Thoracic aorta (tissue), 2 donors: ENCODE results near the gene TTC23L. TPM values are rescaled to one million over a fixed set of nuclear protein-coding genes. Genes with fewer than 3 reads are reported as not detected.
A peak's percentile ranks its signal among the peaks of the same experiment; 100 is the strongest.

Source experiments
- ATAC-seq: fragments of 150-250 bp; one replicate; pipeline ENCODE4 v1.8.0; 2017; ENCODE audit warnings: low read depth; ENCODE audit not compliant: insufficient number of reproducible peaks, low FRiP score
- DNase-seq: peaks from one replicate; pipeline ENCODE4 v3.0.0-alpha.2; 2020; ENCODE audit warnings: low spot score
- H3K27ac ChIP-seq, 2 donors: fragments of 200-600 bp; sonication (generic); 1 replicate in 1 of 2; 2 replicates in 1 of 2; pipeline ENCODE4 v1.5.1; 2016; ENCODE audit warnings: mild to moderate bottlenecking in 2 of 2, moderate library complexity in 2 of 2
- H3K27me3 ChIP-seq: fragments of 200-600 bp; sonication (generic); replicated peaks from 2 replicates; pipeline ENCODE4 v1.6.0; 2016; ENCODE audit warnings: mild to moderate bottlenecking; ENCODE audit not compliant: insufficient read depth
- H3K36me3 ChIP-seq: fragments of 200-600 bp; sonication (generic); one replicate; pipeline ENCODE4 v1.5.1; 2016
- H3K4me1 ChIP-seq, 2 donors: fragments of 200-600 bp; sonication (generic); 1 replicate in 1 of 2; 2 replicates in 1 of 2; pipeline versions ENCODE4 v1.5.1 to v1.6.0; 2016; ENCODE audit warnings: low read depth in 2 of 2, mild to moderate bottlenecking in 1 of 2; ENCODE audit not compliant: control insufficient read depth in 1 of 2
- H3K4me3 ChIP-seq: fragments of 200-600 bp; sonication (generic); 2 replicates; pipeline ENCODE4 v1.5.1; 2016; ENCODE audit warnings: mild to moderate bottlenecking
- H3K9me3 ChIP-seq: fragments of 200-600 bp; sonication (generic); 2 replicates; pipeline ENCODE4 v1.5.1; 2016
- total RNA-seq, 2 donors: library from RNA; depleted of rRNA; stranded (reverse); fragments of >200 nt; gene quantifications; one replicate each; pipeline versions ENCODE4 v1.1.0 to v1.2.3, GENCODE V29; 2016
- TF ChIP-seq, protein P1 (sequence below): fragments of 200-600 bp; sonication (generic); IDR thresholded peaks from one replicate; pipeline ENCODE4 v1.5.1; 2019; ENCODE audit warnings: antibody characterized with exemption

Gene TTC23L
- total RNA-seq, 2 donors from 2014 or later = 3.7 TPM; not detected in 1

DNA sequence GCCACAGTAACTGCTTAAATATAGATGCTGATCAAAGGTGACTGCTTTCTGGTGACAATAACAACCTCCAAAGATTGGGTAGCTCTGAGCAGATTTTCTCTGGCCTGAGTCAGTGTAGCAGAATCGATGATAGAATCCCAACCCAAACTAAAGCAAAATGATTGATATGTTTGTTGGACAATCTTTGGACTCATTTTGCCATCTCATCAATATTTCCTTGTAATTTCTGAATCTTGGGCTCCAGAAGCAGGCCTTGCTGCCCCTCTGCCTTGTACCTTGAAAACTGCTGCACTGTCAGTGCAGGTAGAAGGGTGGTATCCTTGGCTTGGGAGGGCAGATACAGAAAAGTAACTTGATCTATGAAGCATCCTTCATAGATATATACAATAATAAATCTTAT is 18.9 kb downstream of the TTC23L start:
- H3K27ac ChIP-seq = peak overlapping the region; percentile 39 to 52
- ATAC-seq = no peak
- H3K9me3 ChIP-seq = no peaks in the 10 kb centered on the region
- no peak for DNase-seq
- peaks cover 20 to 32% of the 10 kb centered on the region in 2 donors for H3K4me1 ChIP-seq
- TF ChIP-seq, protein P1, sequence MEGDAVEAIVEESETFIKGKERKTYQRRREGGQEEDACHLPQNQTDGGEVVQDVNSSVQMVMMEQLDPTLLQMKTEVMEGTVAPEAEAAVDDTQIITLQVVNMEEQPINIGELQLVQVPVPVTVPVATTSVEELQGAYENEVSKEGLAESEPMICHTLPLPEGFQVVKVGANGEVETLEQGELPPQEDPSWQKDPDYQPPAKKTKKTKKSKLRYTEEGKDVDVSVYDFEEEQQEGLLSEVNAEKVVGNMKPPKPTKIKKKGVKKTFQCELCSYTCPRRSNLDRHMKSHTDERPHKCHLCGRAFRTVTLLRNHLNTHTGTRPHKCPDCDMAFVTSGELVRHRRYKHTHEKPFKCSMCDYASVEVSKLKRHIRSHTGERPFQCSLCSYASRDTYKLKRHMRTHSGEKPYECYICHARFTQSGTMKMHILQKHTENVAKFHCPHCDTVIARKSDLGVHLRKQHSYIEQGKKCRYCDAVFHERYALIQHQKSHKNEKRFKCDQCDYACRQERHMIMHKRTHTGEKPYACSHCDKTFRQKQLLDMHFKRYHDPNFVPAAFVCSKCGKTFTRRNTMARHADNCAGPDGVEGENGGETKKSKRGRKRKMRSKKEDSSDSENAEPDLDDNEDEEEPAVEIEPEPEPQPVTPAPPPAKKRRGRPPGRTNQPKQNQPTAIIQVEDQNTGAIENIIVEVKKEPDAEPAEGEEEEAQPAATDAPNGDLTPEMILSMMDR = no peak
- H3K27me3 ChIP-seq = no peaks in the 10 kb centered on the region
- H3K36me3 ChIP-seq = no peaks in the 10 kb centered on the region
- no peak overlapping the region for H3K4me3 ChIP-seq

DNA sequence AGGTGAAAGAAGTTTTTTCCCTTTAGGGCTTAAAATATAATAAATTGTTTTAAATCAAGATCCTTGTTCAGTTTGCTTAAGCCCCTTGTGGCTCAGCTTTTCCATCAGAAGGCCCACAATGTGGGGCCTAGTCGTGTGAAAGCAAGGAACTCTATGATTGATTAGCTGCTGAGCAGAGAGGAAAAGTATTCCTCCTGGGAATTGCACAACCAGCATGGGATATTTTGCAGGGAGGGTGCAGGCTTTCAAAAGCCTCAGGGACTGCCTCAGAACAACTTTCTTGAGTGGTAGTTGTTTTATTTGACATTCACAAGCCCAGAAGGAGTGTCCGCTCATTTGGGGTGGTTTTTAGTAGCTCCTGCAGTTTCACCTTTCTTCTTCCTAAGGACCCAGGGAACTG is 19.8 kb downstream of the TTC23L start:
- H3K27ac ChIP-seq = peak overlapping the region; percentile 39 to 41
- H3K36me3 ChIP-seq = no peaks in the 10 kb centered on the region
- H3K9me3 ChIP-seq = no peaks in the 10 kb centered on the region
- TF ChIP-seq, protein P1 = no peak
- DNase-seq = no peak
- H3K4me1 ChIP-seq = peaks cover 23 to 35% of the 10 kb centered on the region in 2 donors
- no peak overlapping the region for H3K4me3 ChIP-seq
- peak; percentile 67 for ATAC-seq
- H3K27me3 ChIP-seq = no peaks in the 10 kb centered on the region

DNA sequence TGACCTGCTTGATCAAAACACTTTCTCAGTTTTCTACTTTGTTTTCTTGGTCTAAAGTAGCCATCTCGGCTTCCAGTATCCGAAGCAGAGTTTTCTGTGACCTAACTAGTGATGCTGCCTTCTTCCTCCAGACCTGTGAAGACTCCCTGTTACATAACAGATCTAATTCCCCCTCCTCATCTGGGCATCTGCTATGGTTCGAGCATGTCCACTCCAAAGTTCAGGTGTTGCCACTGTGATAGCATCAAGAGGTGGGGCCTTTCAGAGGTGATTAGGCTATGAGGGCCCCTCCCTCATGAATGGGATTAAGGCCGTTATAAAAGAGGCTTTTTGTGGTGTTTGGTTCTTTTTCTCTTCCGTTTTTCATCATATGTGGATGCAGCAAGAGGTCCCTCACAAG is 20.3 kb downstream of the TTC23L start:
- TF ChIP-seq, protein P1 = no peak
- no peak for ATAC-seq
- DNase-seq = no peak
- Histone ChIP-seq H3K9me3 (no peaks in the 10 kb centered on the region), H3K4me1 (peaks cover 23 to 37% of the 10 kb centered on the region in 2 donors), H3K27me3 (no peaks in the 10 kb centered on the region), H3K36me3 (no peaks in the 10 kb centered on the region), H3K27ac (peak overlapping the region; percentile 24 to 41), H3K4me3 (no peak overlapping the region)

DNA sequence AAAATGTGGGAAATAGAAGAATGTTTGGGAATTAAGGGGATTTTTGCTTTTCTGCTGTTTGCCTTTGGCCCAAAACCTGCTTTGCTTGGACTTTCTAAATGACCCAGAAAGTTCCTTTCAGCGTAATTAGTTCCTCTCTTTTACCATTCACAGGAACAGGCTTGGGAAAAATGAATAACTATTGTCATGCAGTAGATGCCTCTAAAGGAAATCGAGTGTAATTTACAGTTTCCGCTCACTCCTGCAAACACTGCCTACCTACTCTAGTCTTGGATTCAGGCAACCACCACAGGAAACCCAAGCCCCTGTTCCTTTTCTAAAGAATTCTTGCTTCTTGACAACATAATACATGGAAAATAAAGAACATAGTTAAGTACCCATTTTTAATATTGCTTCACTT is 25.0 kb downstream of the TTC23L start:
- no peak for ATAC-seq
- TF ChIP-seq, protein P1 = no peak
- no peak overlapping the region for H3K27ac ChIP-seq
- H3K36me3 ChIP-seq = no peaks in the 10 kb centered on the region
- peaks cover 15 to 30% of the 10 kb centered on the region in 2 donors for H3K4me1 ChIP-seq
- H3K4me3 ChIP-seq = no peak overlapping the region
- no peak for DNase-seq
- no peaks in the 10 kb centered on the region for H3K27me3 ChIP-seq
- no peaks in the 10 kb centered on the region for H3K9me3 ChIP-seq

DNA sequence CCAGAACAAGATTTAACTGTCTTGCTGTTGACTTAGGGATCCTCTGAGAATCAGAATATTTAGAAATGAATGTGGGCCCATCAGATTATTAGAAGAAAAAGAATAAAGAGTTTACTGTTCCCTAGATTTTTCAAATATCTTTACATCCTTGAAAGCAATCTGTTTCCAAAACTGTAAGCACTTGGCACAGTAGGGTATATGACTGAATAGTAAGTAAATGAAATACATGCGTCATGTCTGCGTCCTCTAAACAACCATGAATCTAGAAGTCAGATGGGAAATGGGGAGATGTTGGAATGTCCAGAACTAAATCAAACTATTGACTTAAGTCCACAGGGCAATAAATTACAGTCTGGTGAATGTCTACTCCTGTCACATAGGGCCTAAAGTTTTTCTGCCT is 26.1 kb downstream of the TTC23L start:
- no peaks in the 10 kb centered on the region for H3K36me3 ChIP-seq
- no peak overlapping the region for H3K4me3 ChIP-seq
- DNase-seq (no peak), ATAC-seq (no peak)
- H3K4me1 ChIP-seq = peaks cover 11 to 23% of the 10 kb centered on the region in 2 donors
- H3K27ac ChIP-seq = no peak overlapping the region
- no peaks in the 10 kb centered on the region for H3K9me3 ChIP-seq
- TF ChIP-seq, protein P1 = no peak
- no peaks in the 10 kb centered on the region for H3K27me3 ChIP-seq
